GM23338 (cell line): Measurements from ENCODE around the gene NUDT21. TPM values are rescaled to one million over a fixed set of nuclear protein-coding genes. Genes with fewer than 3 reads are reported as not detected.

Experiments used
- ATAC-seq: fragments of 200-7000 bp; cut with Tn5 transposase; 3 replicates; pipeline ENCODE4 v1.9.1; 2020
- DNase-seq: peaks from one replicate; pipeline ENCODE4 v3.0.0-alpha.2; 2015; ENCODE audit warnings: low spot score
- H2AFZ ChIP-seq: fragments of 200-600 bp; sonication (generic); 2 replicates; pipeline ENCODE4 v1.8.0; 2016; ENCODE audit warnings: antibody characterized with exemption, mild to moderate bottlenecking, moderate library complexity
- H3F3A ChIP-seq: fragments of 200-600 bp; sonication (generic); replicated peaks from 2 replicates; pipeline ENCODE4 v1.8.0; 2017; ENCODE audit warnings: antibody characterized with exemption, mixed run types, low read depth
- H3K27ac ChIP-seq: fragments of 200-600 bp; sonication (generic); 2 replicates; pipeline ENCODE4 v1.6.1; 2016; ENCODE audit warnings: low read depth
- H3K27me3 ChIP-seq: fragments of 200-600 bp; sonication (generic); 2 replicates; pipeline ENCODE4 v1.8.0; 2016; ENCODE audit warnings: mild to moderate bottlenecking, mixed run types, moderate library complexity; ENCODE audit not compliant: insufficient read depth
- H3K36me3 ChIP-seq: fragments of 200-600 bp; sonication (generic); 2 replicates; pipeline ENCODE4 v1.8.0; 2016; ENCODE audit warnings: mild to moderate bottlenecking; ENCODE audit not compliant: insufficient read depth
- H3K4me1 ChIP-seq: fragments of 200-600 bp; sonication (generic); 2 replicates; pipeline ENCODE4 v1.8.0; 2016; ENCODE audit warnings: mild to moderate bottlenecking, moderate library complexity; ENCODE audit not compliant: insufficient read depth
- H3K4me2 ChIP-seq: fragments of 200-600 bp; sonication (generic); 2 replicates; pipeline ENCODE4 v1.7.1; 2017; ENCODE audit warnings: mixed run types
- H3K4me3 ChIP-seq: fragments of 200-600 bp; sonication (generic); 2 replicates; pipeline ENCODE4 v1.6.1; 2016; ENCODE audit warnings: mixed run types
- H3K79me2 ChIP-seq: fragments of 200-600 bp; sonication (generic); replicated peaks from 2 replicates; pipeline ENCODE4 v1.8.0; 2017; ENCODE audit warnings: mild to moderate bottlenecking; ENCODE audit not compliant: insufficient read depth
- H3K9me2 ChIP-seq: fragments of 200-600 bp; sonication (generic); 2 replicates; pipeline ENCODE4 v1.8.0; 2017; ENCODE audit not compliant: insufficient read depth
- H4K20me1 ChIP-seq: fragments of 200-600 bp; sonication (generic); replicated peaks from 2 replicates; pipeline ENCODE4 v1.8.0; 2017; ENCODE audit warnings: mild to moderate bottlenecking; ENCODE audit not compliant: insufficient read depth
- H3K27ac Mint-ChIP-seq: 2 replicates; pipeline ENCODE4 v1.8.0; 2020; ENCODE audit warnings: inconsistent platforms, mild to moderate bottlenecking, moderate library complexity, mixed read lengths
- H3K27me3 Mint-ChIP-seq: 3 replicates; pipeline ENCODE4 v1.8.0; 2022; ENCODE audit warnings: low read depth, mild to moderate bottlenecking, moderate library complexity, mixed read lengths, inconsistent platforms; ENCODE audit not compliant: insufficient read depth, poor library complexity
- H3K36me3 Mint-ChIP-seq: 3 replicates; pipeline ENCODE4 v1.8.0; 2021; ENCODE audit warnings: low read depth, mild to moderate bottlenecking, inconsistent platforms, moderate library complexity, mixed read lengths
- H3K4me1 Mint-ChIP-seq: 3 replicates; pipeline ENCODE4 v1.8.0; 2020; ENCODE audit warnings: mild to moderate bottlenecking, inconsistent platforms, mixed read lengths
- H3K4me3 Mint-ChIP-seq: 3 replicates; pipeline ENCODE4 v1.8.0; 2021; ENCODE audit warnings: moderate library complexity, mild to moderate bottlenecking, inconsistent platforms, mixed read lengths
- H3K9me3 Mint-ChIP-seq: 3 replicates; pipeline ENCODE4 v1.8.0; 2020; ENCODE audit warnings: moderate library complexity, mild to moderate bottlenecking, inconsistent platforms, mixed read lengths
- CREB1 ChIP-seq: fragments of 250-450 bp; sonication (Bioruptor Pico); IDR thresholded peaks from 2 replicates; pipeline ENCODE4 v1.5.0; 2020; ENCODE audit warnings: low read depth, mild to moderate bottlenecking, moderate library complexity
- CTCF ChIP-seq, 2 experiments: fragments of 200-600 bp in 1 of 2; sonication (generic) in 1 of 2; conservative IDR thresholded peaks; 2 replicates each; pipeline versions ENCODE4 v1.5.1 to v1.6.1; 2016 to 2017; ENCODE audit warnings: antibody characterized with exemption in 2 of 2, low read depth in 2 of 2, mild to moderate bottlenecking in 2 of 2, moderate library complexity in 1 of 2
- ETS1 ChIP-seq: IDR thresholded peaks from 2 replicates; pipeline ENCODE4 v1.6.1; 2016; ENCODE audit warnings: antibody characterized with exemption
- EZH2 ChIP-seq: fragments of 200-600 bp; sonication (generic); IDR thresholded peaks from one replicate; pipeline ENCODE4 v1.8.0; 2017; ENCODE audit warnings: antibody characterized with exemption, mild to moderate bottlenecking, low read depth; ENCODE audit not compliant: unreplicated experiment
- EZH2phosphoT487 ChIP-seq: fragments of 200-600 bp; sonication (generic); IDR thresholded peaks from one replicate; pipeline ENCODE4 v1.8.1; 2018; ENCODE audit warnings: antibody characterized with exemption; ENCODE audit not compliant: unreplicated experiment
- JUNB ChIP-seq: IDR thresholded peaks from one replicate; pipeline ENCODE4 v1.6.1; 2016; ENCODE audit warnings: antibody characterized with exemption; ENCODE audit not compliant: unreplicated experiment
- NANOG ChIP-seq: IDR thresholded peaks from 2 replicates; pipeline ENCODE4 v1.6.1; 2016; ENCODE audit warnings: antibody characterized with exemption, borderline replicate concordance
- POLR2AphosphoS5 ChIP-seq: IDR thresholded peaks from 2 replicates; pipeline ENCODE4 v1.6.1; 2016; ENCODE audit warnings: antibody characterized with exemption, low read depth
- REST ChIP-seq: IDR thresholded peaks from one replicate; pipeline ENCODE4 v1.6.1; 2018; ENCODE audit warnings: antibody characterized with exemption; ENCODE audit not compliant: unreplicated experiment
- STAT1 ChIP-seq: IDR thresholded peaks from one replicate; pipeline ENCODE4 v1.6.1; 2016; ENCODE audit warnings: antibody characterized with exemption; ENCODE audit not compliant: unreplicated experiment
- ZNF114 ChIP-seq: fragments of 250-450 bp; sonication (Bioruptor Pico); IDR thresholded peaks from 2 replicates; pipeline ENCODE4 v1.5.0; 2020; ENCODE audit warnings: mild to moderate bottlenecking, moderate library complexity
- ZNF331 ChIP-seq: fragments of 250-450 bp; sonication (Bioruptor Pico); IDR thresholded peaks from 2 replicates; pipeline ENCODE4 v1.5.0; 2020; ENCODE audit warnings: low read depth, mild to moderate bottlenecking, moderate library complexity
- ZNF462 ChIP-seq: fragments of 250-450 bp; sonication (Bioruptor Pico); IDR thresholded peaks from 2 replicates; pipeline ENCODE4 v1.5.0; 2020; ENCODE audit warnings: mild to moderate bottlenecking, moderate library complexity
- polyA plus RNA-seq: library from polyadenylated mRNA; unstranded; fragments of >200 nt; fragmentation: Nextera tagmentation; extraction: Ambion mirVana; gene quantifications from 2 replicates; pipeline ENCODE4 v1.2.1, GENCODE V29; 2016
- total RNA-seq: library from RNA; depleted of rRNA; stranded (reverse); fragments of >200 nt; shearing (Covaris generic); gene quantifications from 2 replicates; pipeline ENCODE4 v1.2.3, GENCODE V29; 2014

NUDT21 gene
- total and polyA plus RNA-seq, 2 experiments from 2014 or later, result 83.4 to 132 TPM

DNA sequence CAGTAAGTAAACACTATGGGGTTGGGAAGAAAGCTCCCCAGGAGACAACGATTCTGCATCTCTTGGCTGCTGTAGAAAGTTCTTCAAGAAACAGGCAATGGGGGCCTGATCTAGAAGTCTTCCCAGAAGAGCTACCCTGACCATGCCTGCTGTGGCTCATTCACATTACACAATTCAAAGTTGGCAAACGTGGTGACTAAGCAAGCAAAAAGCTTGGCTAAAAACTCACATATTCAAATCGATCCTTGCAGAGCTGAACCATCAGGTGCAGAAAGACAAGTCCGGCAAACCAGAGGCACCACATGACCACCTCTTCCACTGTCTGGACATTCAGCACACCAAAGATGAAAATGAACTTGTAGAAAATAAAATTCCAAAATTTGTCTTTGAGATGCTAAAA lies 41.9 kb downstream of the NUDT21 start:
- Histone ChIP-seq H2AFZ (no peak overlapping the region), H3K4me3 (no peak overlapping the region), H3K36me3 (peaks cover 3% of the 10 kb centered on the region; the same call in 1 of the 2 replicates), H3K4me1 (no peaks in the 10 kb centered on the region), H3K9me2 (no peaks in the 10 kb centered on the region), H3F3A (no peaks in the 10 kb centered on the region), H3K4me2 (no peak overlapping the region), H4K20me1 (peaks cover 6% of the 10 kb centered on the region; the same call in 1 of the 2 replicates), H3K27me3 (no peaks in the 10 kb centered on the region), H3K27ac (no peak overlapping the region), H3K79me2 (peaks cover 9% of the 10 kb centered on the region)
- no peak for ATAC-seq
- peaks cover 25% of the 10 kb centered on the region for H3K36me3 Mint-ChIP-seq
- no peak for DNase-seq
- H3K9me3 Mint-ChIP-seq, result no peaks in the 10 kb centered on the region
- H3K27me3 Mint-ChIP-seq, result no peaks in the 10 kb centered on the region
- no peak for TF ChIP-seq ETS1
- TF ChIP-seq NANOG, result no peak
- no peak for TF ChIP-seq ZNF462 (CRISPR knock-in tag)
- no peak for TF ChIP-seq STAT1
- TF ChIP-seq JUNB, result no peak
- TF ChIP-seq CTCF (conservative IDR thresholded peaks at IDR 0.05; ENCODE audit: low read depth in 2 of 2), result no peak
- no peak for TF ChIP-seq ZNF114 (CRISPR knock-in tag)
- no peak for TF ChIP-seq REST
- TF ChIP-seq EZH2, result no peak
- no peak for TF ChIP-seq POLR2AphosphoS5
- TF ChIP-seq CREB1 (CRISPR knock-in tag), result no peak
- TF ChIP-seq ZNF331 (CRISPR knock-in tag), result no peak
- TF ChIP-seq EZH2phosphoT487, result no peak
- no peak overlapping the region for H3K4me3 Mint-ChIP-seq
- H3K4me1 Mint-ChIP-seq, result peaks cover 2% of the 10 kb centered on the region; the same call in 2 of the 3 replicates
- no peak overlapping the region for H3K27ac Mint-ChIP-seq
